NCI-H2171 treated with DMSO at 0.1 percent for 48 hours (cell line): ENCODE results near the gene TMEM17.

Experiments
- DNase-seq: peaks from one replicate; lab custom pipeline; 2025; lab: John Stamatoyannopoulos, UW

TMEM17 gene

GRCh38 chr2:62511636-62512035 lies 5.6 kb upstream of the TMEM17 start:
- no peak for DNase-seq

GRCh38 chr2:62506421-62506750 lies 391 bp upstream of the TMEM17 start:
- no peak for DNase-seq

GRCh38 chr2:62505109-62505749 lies 766 bp downstream of the TMEM17 start:
- DNase-seq, result no peak

GRCh38 chr2:62504657-62505056 lies 1.3 kb downstream of the TMEM17 start:
- DNase-seq, result no peak

- no peak for DNase-seq
Measured at GRCh38 chr2:62501794-62502500, 4.0 kb downstream of the TMEM17 start.

GRCh38 chr2:62501069-62501468 lies 4.9 kb downstream of the TMEM17 start:
- no peak for DNase-seq

- no peak for DNase-seq
Measured at GRCh38 chr2:62499430-62500060, 6.5 kb downstream of the TMEM17 start.

- DNase-seq, result no peak
Measured at GRCh38 chr2:62498739-62499138, 7.3 kb downstream of the TMEM17 start.

GRCh38 chr2:62495761-62496160 lies 10.2 kb downstream of the TMEM17 start:
- DNase-seq, result no peak

- DNase-seq, result no peak
Measured at GRCh38 chr2:62492048-62492447, 13.9 kb downstream of the TMEM17 start.

- DNase-seq, result no peak
Measured at GRCh38 chr2:62489702-62490101, 16.3 kb downstream of the TMEM17 start.

- no peak for DNase-seq
Measured at GRCh38 chr2:62489162-62489561, 16.8 kb downstream of the TMEM17 start.

- DNase-seq, result no peak
Measured at GRCh38 chr2:62486439-62486765, 19.6 kb downstream of the TMEM17 start.

- DNase-seq, result no peak
Measured at GRCh38 chr2:62485761-62486438, 20.1 kb downstream of the TMEM17 start.

GRCh38 chr2:62482558-62483352 lies 23.2 kb downstream of the TMEM17 start:
- DNase-seq, result no peak

- DNase-seq, result no peak
Measured at GRCh38 chr2:62479917-62480316, 26.1 kb downstream of the TMEM17 start.

GRCh38 chr2:62478093-62478580 lies 27.9 kb downstream of the TMEM17 start:
- no peak for DNase-seq

GRCh38 chr2:62477573-62477972 lies 28.4 kb downstream of the TMEM17 start:
- no peak for DNase-seq

- peak; percentile 41 for DNase-seq
Measured at GRCh38 chr2:62475172-62476011, 30.6 kb downstream of the TMEM17 start.

- no peak for DNase-seq
Measured at GRCh38 chr2:62474176-62474575, 31.8 kb downstream of the TMEM17 start.

GRCh38 chr2:62473246-62473827 lies 32.7 kb downstream of the TMEM17 start:
- no peak for DNase-seq
